VCaP (cell line): ENCODE results near the gene MTHFD2L.
A peak's percentile ranks its signal among the peaks of the same experiment; 100 is the strongest.

Source experiments
- H3K27ac ChIP-seq: fragments of 450-650 bp; 2 replicates; pipeline ENCODE4 v1.5.1; 2017
- CTCF ChIP-seq: fragments of 450-650 bp; conservative IDR thresholded peaks from 2 replicates; pipeline ENCODE4 v1.5.1; 2017; ENCODE audit warnings: mild to moderate bottlenecking, moderate library complexity

Gene MTHFD2L

DNA sequence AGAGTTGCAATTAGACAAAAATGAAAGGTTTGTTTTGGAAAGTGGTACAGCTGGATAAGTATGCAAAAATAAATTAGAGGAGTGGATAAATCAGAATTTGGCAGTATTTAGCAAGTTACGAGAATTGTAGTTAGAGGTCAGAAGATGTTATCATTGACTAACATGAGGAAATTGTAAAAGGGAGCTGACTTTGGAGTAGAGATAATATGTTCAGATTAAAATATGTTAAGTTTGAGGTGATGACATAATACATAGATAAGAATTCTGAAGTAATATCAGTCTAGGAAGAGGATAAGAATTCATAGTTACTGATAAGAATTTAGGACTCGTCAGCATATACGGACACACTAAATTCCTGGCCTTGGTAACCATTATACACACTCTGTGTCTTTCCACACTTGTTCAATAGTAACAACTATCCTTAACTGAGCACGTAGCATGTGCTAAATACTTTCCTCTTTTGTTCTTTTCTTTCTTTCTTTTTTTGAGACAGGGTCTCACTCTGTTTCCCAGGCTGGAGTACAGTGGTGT lies 146.2 kb downstream of the MTHFD2L start:
- H3K27ac ChIP-seq: no peak overlapping the region
- TF ChIP-seq CTCF: no peak

DNA sequence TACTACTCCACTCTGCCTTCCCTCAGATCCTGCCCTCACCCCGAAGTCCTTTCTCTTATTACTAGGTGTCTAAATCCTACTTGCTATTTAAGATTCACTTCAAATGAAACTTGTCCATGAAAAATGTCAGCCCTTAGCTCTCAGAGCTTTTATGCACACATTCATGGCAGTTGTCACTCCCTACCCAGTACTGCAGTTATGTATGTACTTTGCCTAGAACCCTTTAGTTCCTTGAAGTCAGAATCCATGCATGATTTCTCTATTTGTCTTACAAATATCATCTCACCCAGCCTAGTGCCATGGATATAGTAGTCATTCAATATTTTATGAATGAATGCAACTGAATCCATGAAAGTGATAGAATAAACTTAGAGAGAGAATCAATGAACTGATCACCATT lies 147.1 kb downstream of the MTHFD2L start:
- TF ChIP-seq CTCF: no peak
- H3K27ac ChIP-seq: no peak overlapping the region

DNA sequence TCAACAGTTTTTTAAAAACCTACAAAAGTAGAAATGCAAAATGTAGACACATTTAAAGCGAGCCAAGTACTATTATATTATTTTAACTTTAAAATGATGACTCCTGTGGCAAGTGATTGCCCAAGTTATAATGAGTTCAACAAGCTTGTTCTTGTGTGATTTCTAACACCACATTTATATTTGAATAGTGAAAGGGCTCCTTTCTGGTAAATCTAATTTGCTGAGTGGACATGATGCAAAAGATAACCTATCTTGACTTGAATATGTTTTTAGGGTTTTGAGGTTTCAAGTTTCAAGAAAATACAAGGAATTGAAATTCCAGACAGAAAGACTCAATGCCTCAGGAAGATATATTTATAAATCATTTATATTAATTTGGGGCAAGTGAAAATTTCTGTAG lies 149.3 kb downstream of the MTHFD2L start:
- TF ChIP-seq CTCF: no peak
- H3K27ac ChIP-seq: no peak overlapping the region

GRCh38 chr4:74308215-74308614 lies 150.3 kb downstream of the MTHFD2L start, which contains the start of gene EPGN:
Gene EPGN, plus strand, starts transcription at chr4:74308470. Its CDS starts 64 bp downstream, at chr4:74308534.
- H3K27ac ChIP-seq: no peak within 1 kb of the TSS

DNA sequence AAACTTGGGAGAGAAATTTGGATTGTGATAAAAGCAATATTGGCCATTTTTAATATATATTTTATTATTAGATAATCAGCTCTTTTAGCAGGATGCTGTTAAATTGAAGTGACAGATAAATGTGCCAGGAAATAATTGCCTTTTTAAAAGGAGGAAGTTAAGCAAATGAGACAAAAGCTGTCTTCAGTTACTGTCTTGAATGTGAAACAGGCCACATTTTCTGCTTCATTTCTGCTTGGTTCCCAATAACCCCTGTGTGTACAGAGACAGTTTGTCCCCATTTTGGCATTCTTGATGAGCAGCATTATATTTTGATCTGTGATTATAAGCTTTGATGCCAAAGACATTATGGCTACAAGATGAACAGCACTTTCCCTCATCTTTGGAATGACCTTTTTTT lies 151.3 kb downstream of the MTHFD2L start:
- no peak for TF ChIP-seq CTCF
- H3K27ac ChIP-seq: no peak overlapping the region

More at GRCh38 chr4:74308215-74308614, 150.3 kb downstream of the MTHFD2L start, which contains the start of gene EPGN:
- no peak for TF ChIP-seq CTCF

DNA sequence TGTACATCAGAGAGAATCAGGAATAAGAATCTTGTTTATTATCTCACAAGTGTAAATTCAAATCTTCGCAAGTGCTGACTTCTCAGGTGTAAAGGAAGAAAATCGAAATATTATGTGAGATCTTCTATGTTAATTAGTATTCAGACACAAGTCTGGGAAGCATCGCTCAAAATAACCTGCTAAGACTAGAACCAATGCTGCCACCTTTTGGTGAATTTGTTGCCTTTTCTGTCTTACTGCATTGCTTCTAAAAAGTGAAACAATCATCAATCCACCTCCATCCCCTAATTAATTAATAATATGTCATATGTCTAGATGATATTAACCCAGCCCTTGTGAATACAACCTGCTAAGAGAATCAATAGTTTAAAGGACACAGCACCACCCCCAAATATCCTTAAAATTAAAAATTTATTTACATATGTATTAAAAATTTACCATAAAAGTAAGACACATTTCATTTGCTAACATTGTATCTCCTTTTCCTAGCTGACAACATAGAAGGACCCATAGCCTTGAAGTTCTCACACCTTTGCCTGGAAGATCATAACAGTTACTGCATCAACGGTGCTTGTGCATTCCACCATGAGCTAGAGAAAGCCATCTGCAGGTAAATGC lies 153.9 kb downstream of the MTHFD2L start:
- no peak overlapping the region for H3K27ac ChIP-seq
- peak; percentile 56 for TF ChIP-seq CTCF

GRCh38 chr4:74314329-74314728 lies 156.4 kb downstream of the MTHFD2L start:
- TF ChIP-seq CTCF: no peak
- H3K27ac ChIP-seq: no peak overlapping the region
